Heart left ventricle (tissue), 16 donors: ENCODE measurements around the gene CLCN6. TPM values are rescaled to one million over a fixed set of nuclear protein-coding genes. Genes with fewer than 3 reads are reported as not detected.

Experiments used
- ATAC-seq, 4 donors: fragments of 200-7000 bp; cut with Tn5 transposase; one replicate each; pipeline ENCODE4 v1.9.1; 2020 to 2022; ENCODE audit warnings: moderate library complexity in 4 of 4, mild to moderate bottlenecking in 3 of 4, moderate number of reproducible peaks in 1 of 4
- DNase-seq, 5 donors: peaks; one replicate each; pipeline ENCODE4 v3.0.0-alpha.2; 2020
- H3K27ac ChIP-seq, 12 donors: fragments of 200-600 bp; sonication (generic) in 4 of 12; one replicate each; pipeline versions ENCODE4 v1.5.0 to v1.8.0; 2016 to 2022; ENCODE audit warnings: mild to moderate bottlenecking in 2 of 12
- H3K27me3 ChIP-seq, 9 donors: fragments of 200-600 bp; sonication (generic) in 2 of 9; one replicate each; pipeline versions ENCODE4 v1.5.1 to v1.8.0; 2016 to 2022; ENCODE audit warnings: mild to moderate bottlenecking in 3 of 9
- H3K36me3 ChIP-seq, 9 donors: fragments of 200-600 bp; sonication (generic) in 2 of 9; one replicate each; pipeline versions ENCODE4 v1.5.0 to v1.8.0; 2018 to 2022; ENCODE audit warnings: mild to moderate bottlenecking in 2 of 9
- H3K4me1 ChIP-seq, 12 donors: fragments of 200-600 bp; sonication (generic) in 4 of 12; one replicate each; pipeline versions ENCODE4 v1.5.0 to v1.8.0; 2016 to 2022; ENCODE audit warnings: mild to moderate bottlenecking in 3 of 12
- H3K4me3 ChIP-seq, 12 donors: fragments of 200-600 bp; sonication (generic) in 4 of 12; one replicate each; pipeline versions ENCODE4 v1.5.0 to v1.8.0; 2017 to 2022; ENCODE audit warnings: mild to moderate bottlenecking in 9 of 12, moderate library complexity in 4 of 12
- H3K9me3 ChIP-seq, 12 donors: fragments of 200-600 bp; sonication (generic) in 4 of 12; one replicate each; pipeline versions ENCODE4 v1.5.0 to v1.8.0; 2016 to 2022; ENCODE audit warnings: mild to moderate bottlenecking in 1 of 12
- CTCF ChIP-seq, 12 donors: fragments of 200-600 bp; sonication (generic) in 4 of 12; IDR thresholded peaks; one replicate each; pipeline versions ENCODE4 v1.5.0 to v1.8.0; 2018 to 2022; ENCODE audit warnings: antibody characterized with exemption in 12 of 12, mild to moderate bottlenecking in 5 of 12
- POLR2A ChIP-seq, 2 donors: fragments of 450-650 bp; IDR thresholded peaks; one replicate each; pipeline ENCODE4 v1.6.1; 2017; ENCODE audit warnings: antibody characterized with exemption in 2 of 2, mild to moderate bottlenecking in 2 of 2, moderate library complexity in 2 of 2
- WGBS, 4 donors: extraction: QIAGEN DNeasy Blood & Tissue Kit in 2 of 4; methylation state at CpG; one replicate each; pipeline versions ENCODE4 v1.1.5 to v1.1.7; 2013 to 2018; 5-methylcytosine and 5-hydroxymethylcytosine counted together
- intact Hi-C, 10 donors: fragments of 100-400 bp; cut with DNase I; formaldehyde crosslinking; loops; one replicate each; pipeline versions ENCODE4 v1.11.1 to v1.14.2; 2022
- polyA plus RNA-seq, 2 donors: library from polyadenylated mRNA; stranded (reverse); fragments of 200-250 nt; gene quantifications; one replicate each; pipeline ENCODE4 v1.2.3, GENCODE V29; 2013
- total RNA-seq, 9 donors: library from RNA; depleted of rRNA in 2 of 9; stranded (reverse); fragments of >200 nt in 2 of 9; fragmentation: NEBNext Ultra II Directional in 3 of 9; extraction: Animal tissue kit (Norgen Biotek cat#: 25700) in 3 of 9; gene quantifications; one replicate each; pipeline versions ENCODE4 v1.1.0 to v1.2.4, GENCODE V29; 2016 to 2023
- donor health status: ischemic (EF 13 %, LVEDD 7.1; RV severe dilation, severe dysfunction).
- donor health status: healthy with polysubstance abuse.
- donor health status: DM: no; HTN: yes; CAD: no.
- donor health status: DM: no; HTN: no; CAD: no.
- donor health status: ischemic (EF 25% LVEDD 6.9; RV normal size, moderate dysfunction).
- donor health status: ischemic (EF 25% LVEDD 5.7; RV mildly dilated, moderate dysfunction).
- donor health status: healthy.
- donor health status: DM: yes; HTN: yes; CAD: no.
- donor health status: ischemic (EF 35%, LVEDD 5.7; RV mildly dilated, moderate dysfunction).
- donor health status: nonischemic (EF 11% LVEDD 7.7; RV severe dilation, severe dysfunction).
- donor health status: DM: yes; HTN: yes; CAD: no.
- donor health status: PGD.
- donor health status: ischemic (EF 29% LVEDD 5.4; RV normal size, mild dysfunction).
- donor health status: nonischemic (EF 23%, LVEDD 6.1; RV moderate dilation, normal function).

CLCN6 gene
- total and polyA plus RNA-seq, 11 donors, result 10.2 to 21.5 (median 17.2) TPM

GRCh38 chr1:11835441-11836225 lies 29.6 kb downstream of the CLCN6 start:
- WGBS, 4 donors, result 91 to 95% (median 94%) methylated on average over 20 to 28 of the region's 28 CpGs
- TF ChIP-seq POLR2A (IDR thresholded peaks at IDR 0.05), result no peak
- TF ChIP-seq CTCF (IDR thresholded peaks at IDR 0.05), result no peak
- H3K27me3 ChIP-seq, result no peaks in the 10 kb centered on the region
- H3K4me3 ChIP-seq, result no peak overlapping the region
- no peaks in the 10 kb centered on the region for H3K9me3 ChIP-seq
- peaks cover 0 to 13% (median 0%) of the 10 kb centered on the region in 12 donors for H3K4me1 ChIP-seq
- ATAC-seq (no peak), DNase-seq (no peak)
- peaks cover 10 to 100% (median 98%) of the 10 kb centered on the region in 9 donors for H3K36me3 ChIP-seq
- intact Hi-C loops, result loop anchor here in 9 of 10 donors (5.0 to 10.0 kb wide), 4 partner anchors 72 to 197 kb away; no protein-coding TSS in a partner anchor
- no peak overlapping the region for H3K27ac ChIP-seq

GRCh38 chr1:11836955-11837766 lies 31.2 kb downstream of the CLCN6 start:
- no peak overlapping the region for H3K27ac ChIP-seq
- 89 to 90% (median 89%) methylated on average over 33 to 36 of the region's 36 CpGs for WGBS, 4 donors
- H3K4me3 ChIP-seq, result no peak overlapping the region
- peaks cover 10 to 100% (median 98%) of the 10 kb centered on the region in 9 donors for H3K36me3 ChIP-seq
- DNase-seq (no peak), ATAC-seq (no peak)
- peaks cover 0 to 27% (median 11%) of the 10 kb centered on the region in 12 donors for H3K4me1 ChIP-seq
- intact Hi-C loops, result loop anchor here in 9 of 10 donors (5.0 to 10.0 kb wide), 4 partner anchors 70 to 195 kb away; no protein-coding TSS in a partner anchor
- no peaks in the 10 kb centered on the region for H3K9me3 ChIP-seq
- TF ChIP-seq POLR2A (IDR thresholded peaks at IDR 0.05) (no peak), CTCF (IDR thresholded peaks at IDR 0.05) (no peak)
- H3K27me3 ChIP-seq, result no peaks in the 10 kb centered on the region

GRCh38 chr1:11837767-11838348 lies 31.9 kb downstream of the CLCN6 start:
- intact Hi-C loops, result loop anchor here (1.0 to 10.0 kb wide), 9 partner anchors 56 to 194 kb away; no protein-coding TSS in a partner anchor
- H3K36me3 ChIP-seq, result peaks cover 10 to 100% (median 97%) of the 10 kb centered on the region in 9 donors
- ATAC-seq, result no peak

More at GRCh38 chr1:11837767-11838348, 31.9 kb downstream of the CLCN6 start:
- Histone ChIP-seq H3K27me3 (no peaks in the 10 kb centered on the region), H3K9me3 (no peaks in the 10 kb centered on the region), H3K27ac (no peak overlapping the region), H3K4me1 (peaks cover 0 to 34% (median 17%) of the 10 kb centered on the region in 12 donors), H3K4me3 (no peak overlapping the region)
- DNase-seq, result no peak
- TF ChIP-seq POLR2A (IDR thresholded peaks at IDR 0.05) (no peak), CTCF (IDR thresholded peaks at IDR 0.05) (no peak)
- 80 to 89% (median 86%) methylated on average over 10 to 11 of the region's 11 CpGs for WGBS, 4 donors
